AG10803 (cell line): ENCODE results near the gene TTI1.
A peak's percentile ranks its signal among the peaks of the same experiment; 100 is the strongest.

Source experiments
- DNase-seq: peaks from one replicate; pipeline ENCODE4 v3.0.0; 2010; ENCODE audit warnings: low read depth
- H3K4me3 ChIP-seq: 2 replicates; pipeline ENCODE4 v1.5.1; 2011; ENCODE audit warnings: mild to moderate bottlenecking, low read length, control low read depth
- CTCF ChIP-seq: conservative IDR thresholded peaks from 2 replicates; pipeline ENCODE4 v1.5.1; 2011; ENCODE audit warnings: mild to moderate bottlenecking, low read length, control low read depth, inconsistent platforms

Gene TTI1

GRCh38 chr20:37987602-37988290 is 45.5 kb downstream of the TTI1 start:
- DNase-seq, result no peak
- no peak for TF ChIP-seq CTCF
- H3K4me3 ChIP-seq, result no peak overlapping the region

GRCh38 chr20:37986873-37987601 is 46.2 kb downstream of the TTI1 start:
- H3K4me3 ChIP-seq, result no peak overlapping the region
- DNase-seq, result peak; percentile 77
- TF ChIP-seq CTCF, result no peak

- no peak overlapping the region for H3K4me3 ChIP-seq
- no peak for DNase-seq
- TF ChIP-seq CTCF, result no peak
Observed at GRCh38 chr20:37986044-37986858, 47.0 kb downstream of the TTI1 start.

GRCh38 chr20:37984018-37984785 is 49.1 kb downstream of the TTI1 start:
- TF ChIP-seq CTCF, result no peak
- H3K4me3 ChIP-seq, result no peak overlapping the region
- DNase-seq, result no peak

GRCh38 chr20:37983286-37983685 is 50.0 kb downstream of the TTI1 start:
- no peak for DNase-seq
- H3K4me3 ChIP-seq, result no peak overlapping the region
- TF ChIP-seq CTCF, result no peak

GRCh38 chr20:37981568-37981967 is 51.7 kb downstream of the TTI1 start:
- DNase-seq, result no peak
- no peak overlapping the region for H3K4me3 ChIP-seq
- TF ChIP-seq CTCF, result no peak
